Muscle layer of colon (tissue), 2 donors: Measurements from ENCODE around the gene CHRNA10.

Experiments used
- H3K27ac ChIP-seq: one replicate; pipeline ENCODE4 v1.7.0; 2013; ENCODE audit warnings: low read depth, mild to moderate bottlenecking, low read length, moderate library complexity
- H3K27me3 ChIP-seq, 2 donors: one replicate each; pipeline ENCODE4 v1.7.0; 2013; ENCODE audit warnings: low read length in 2 of 2, mild to moderate bottlenecking in 2 of 2; ENCODE audit not compliant: insufficient read depth in 2 of 2, control insufficient read depth in 1 of 2
- H3K36me3 ChIP-seq: one replicate; pipeline ENCODE4 v1.7.0; 2013; ENCODE audit warnings: mild to moderate bottlenecking, low read length; ENCODE audit not compliant: insufficient read depth
- H3K4me1 ChIP-seq: one replicate; pipeline ENCODE4 v1.7.0; 2013; ENCODE audit warnings: mild to moderate bottlenecking, low read length; ENCODE audit not compliant: insufficient read depth
- H3K4me3 ChIP-seq, 2 donors: one replicate each; pipeline ENCODE4 v1.7.0; 2013; ENCODE audit warnings: low read length in 2 of 2, low read depth in 1 of 2, mild to moderate bottlenecking in 1 of 2, moderate library complexity in 1 of 2
- H3K9ac ChIP-seq: one replicate; pipeline ENCODE4 v1.7.0; 2013; ENCODE audit warnings: low read length
- H3K9me3 ChIP-seq: one replicate; pipeline ENCODE4 v1.7.0; 2013; ENCODE audit warnings: mild to moderate bottlenecking, low read length
- donor health status: abdominal sarcoma.
- donor health status: Adenocarcinoma of cecum.

The CHRNA10 gene

GRCh38 chr11:3642071-3642951 is 28.9 kb downstream of the CHRNA10 start:
- peak overlapping the region; percentile 33 for H3K9ac ChIP-seq
- H3K9me3 ChIP-seq: no peaks in the 10 kb centered on the region
- H3K4me3 ChIP-seq: peak overlapping the region; percentile 31 to 70
- H3K27me3 ChIP-seq: peaks cover 0 to 24% of the 10 kb centered on the region in 2 donors
- H3K27ac ChIP-seq: no peak overlapping the region
- peaks cover 9% of the 10 kb centered on the region for H3K4me1 ChIP-seq
- H3K36me3 ChIP-seq: no peaks in the 10 kb centered on the region

GRCh38 chr11:3641701-3642070 is 29.5 kb downstream of the CHRNA10 start, which contains the start of gene ART5:
Gene ART5 (minus strand): TSS chr11:3641992. CDS start chr11:3641862, 130 bp downstream.
- no peaks in the 10 kb centered on the region for H3K9me3 ChIP-seq
- no peak within 1 kb of the TSS for H3K27ac ChIP-seq
- H3K36me3 ChIP-seq: no peaks in the 10 kb centered on the region
- H3K27me3 ChIP-seq: peaks cover 0 to 24% of the 10 kb centered on the region in 2 donors
- H3K9ac ChIP-seq: peak within 1 kb of the TSS; percentile 33
- peaks cover 9% of the 10 kb centered on the region for H3K4me1 ChIP-seq
- H3K4me3 ChIP-seq: peak within 1 kb of the TSS; percentile 31 to 70

- Histone ChIP-seq H3K4me3 (no peak overlapping the region), H3K27ac (no peak overlapping the region), H3K4me1 (peaks cover 9% of the 10 kb centered on the region), H3K36me3 (no peaks in the 10 kb centered on the region), H3K9ac (no peak overlapping the region), H3K27me3 (peaks cover 0 to 24% of the 10 kb centered on the region in 2 donors), H3K9me3 (no peaks in the 10 kb centered on the region)
Measured at GRCh38 chr11:3641191-3641590, 30.0 kb downstream of the CHRNA10 start.

- H3K27me3 ChIP-seq: peaks cover 0 to 16% of the 10 kb centered on the region in 2 donors
- H3K27ac ChIP-seq: no peak overlapping the region
- no peak overlapping the region for H3K4me3 ChIP-seq
- no peaks in the 10 kb centered on the region for H3K9me3 ChIP-seq
- peaks cover 9% of the 10 kb centered on the region for H3K4me1 ChIP-seq
- H3K9ac ChIP-seq: no peak overlapping the region
- H3K36me3 ChIP-seq: no peaks in the 10 kb centered on the region
Measured at GRCh38 chr11:3639841-3640240, 31.3 kb downstream of the CHRNA10 start.

GRCh38 chr11:3638513-3638912 is 32.7 kb downstream of the CHRNA10 start:
- Histone ChIP-seq H3K4me1 (peaks cover 9% of the 10 kb centered on the region), H3K9ac (no peak overlapping the region), H3K27me3 (peaks cover 0 to 13% of the 10 kb centered on the region in 2 donors), H3K9me3 (no peaks in the 10 kb centered on the region), H3K36me3 (no peaks in the 10 kb centered on the region), H3K27ac (no peak overlapping the region), H3K4me3 (no peak overlapping the region)

GRCh38 chr11:3637201-3637600 is 34.0 kb downstream of the CHRNA10 start:
- H3K27ac ChIP-seq: no peak overlapping the region
- H3K9ac ChIP-seq: no peak overlapping the region
- H3K36me3 ChIP-seq: no peaks in the 10 kb centered on the region
- H3K27me3 ChIP-seq: peaks cover 0 to under 1% of the 10 kb centered on the region in 2 donors
- H3K4me1 ChIP-seq: peaks cover 1% of the 10 kb centered on the region
- no peak overlapping the region for H3K4me3 ChIP-seq
- H3K9me3 ChIP-seq: no peaks in the 10 kb centered on the region

GRCh38 chr11:3635641-3636375 is 35.4 kb downstream of the CHRNA10 start:
- no peaks in the 10 kb centered on the region for H3K27me3 ChIP-seq
- H3K27ac ChIP-seq: no peak overlapping the region
- no peaks in the 10 kb centered on the region for H3K36me3 ChIP-seq
- no peak overlapping the region for H3K9ac ChIP-seq
- H3K9me3 ChIP-seq: no peaks in the 10 kb centered on the region
- no peaks in the 10 kb centered on the region for H3K4me1 ChIP-seq
- no peak overlapping the region for H3K4me3 ChIP-seq

- no peak overlapping the region for H3K4me3 ChIP-seq
- no peak overlapping the region for H3K27ac ChIP-seq
- no peak overlapping the region for H3K9ac ChIP-seq
- no peaks in the 10 kb centered on the region for H3K4me1 ChIP-seq
- H3K27me3 ChIP-seq: no peaks in the 10 kb centered on the region
- no peaks in the 10 kb centered on the region for H3K9me3 ChIP-seq
- H3K36me3 ChIP-seq: no peaks in the 10 kb centered on the region
Measured at GRCh38 chr11:3632070-3632660, 39.0 kb downstream of the CHRNA10 start.

- Histone ChIP-seq H3K27me3 (no peaks in the 10 kb centered on the region), H3K36me3 (no peaks in the 10 kb centered on the region), H3K4me3 (no peak overlapping the region), H3K4me1 (no peaks in the 10 kb centered on the region), H3K9me3 (no peaks in the 10 kb centered on the region), H3K27ac (no peak overlapping the region), H3K9ac (no peak overlapping the region)
Measured at GRCh38 chr11:3631331-3631730, 39.9 kb downstream of the CHRNA10 start.

GRCh38 chr11:3627291-3627690 is 43.9 kb downstream of the CHRNA10 start:
- H3K27ac ChIP-seq: no peak overlapping the region
- H3K9ac ChIP-seq: no peak overlapping the region
- H3K4me3 ChIP-seq: no peak overlapping the region
- no peaks in the 10 kb centered on the region for H3K36me3 ChIP-seq
- H3K27me3 ChIP-seq: no peaks in the 10 kb centered on the region
- H3K9me3 ChIP-seq: no peaks in the 10 kb centered on the region
- H3K4me1 ChIP-seq: no peaks in the 10 kb centered on the region

GRCh38 chr11:3626250-3626960 is 44.8 kb downstream of the CHRNA10 start:
- no peaks in the 10 kb centered on the region for H3K4me1 ChIP-seq
- H3K4me3 ChIP-seq: no peak overlapping the region

More at GRCh38 chr11:3626250-3626960, 44.8 kb downstream of the CHRNA10 start:
- Histone ChIP-seq H3K36me3 (no peaks in the 10 kb centered on the region), H3K27me3 (no peaks in the 10 kb centered on the region), H3K27ac (no peak overlapping the region), H3K9ac (no peak overlapping the region), H3K9me3 (no peaks in the 10 kb centered on the region)
